ENCODE results near the gene ANO4.

ANO4 gene

GRCh38 chr12:100976735-100977134 lies 182.2 kb downstream of the ANO4 start:
- H4K20me1 ChIP-seq (ENCODE audit: insufficient read depth): no peaks in the 10 kb centered on the region

DNA sequence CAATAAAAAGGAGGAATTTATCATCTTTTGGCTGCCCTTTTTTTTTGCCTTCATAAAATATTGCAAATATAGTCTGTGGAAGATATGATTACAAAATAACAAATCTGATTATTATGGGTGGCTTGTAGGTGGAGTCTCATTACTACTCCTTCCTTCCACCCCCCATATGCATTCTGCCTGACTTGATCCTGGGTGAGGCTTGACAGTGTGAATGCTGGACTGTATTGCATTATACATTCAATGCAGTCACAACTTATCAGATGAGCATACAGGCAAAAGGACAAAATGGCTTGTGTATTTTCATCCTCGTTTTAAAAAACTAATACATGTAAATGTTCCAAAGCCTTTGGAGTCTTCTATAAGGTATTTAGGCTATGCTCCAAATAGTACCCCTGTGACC lies 186.3 kb downstream of the ANO4 start:
- TF ChIP-seq, protein P1, sequence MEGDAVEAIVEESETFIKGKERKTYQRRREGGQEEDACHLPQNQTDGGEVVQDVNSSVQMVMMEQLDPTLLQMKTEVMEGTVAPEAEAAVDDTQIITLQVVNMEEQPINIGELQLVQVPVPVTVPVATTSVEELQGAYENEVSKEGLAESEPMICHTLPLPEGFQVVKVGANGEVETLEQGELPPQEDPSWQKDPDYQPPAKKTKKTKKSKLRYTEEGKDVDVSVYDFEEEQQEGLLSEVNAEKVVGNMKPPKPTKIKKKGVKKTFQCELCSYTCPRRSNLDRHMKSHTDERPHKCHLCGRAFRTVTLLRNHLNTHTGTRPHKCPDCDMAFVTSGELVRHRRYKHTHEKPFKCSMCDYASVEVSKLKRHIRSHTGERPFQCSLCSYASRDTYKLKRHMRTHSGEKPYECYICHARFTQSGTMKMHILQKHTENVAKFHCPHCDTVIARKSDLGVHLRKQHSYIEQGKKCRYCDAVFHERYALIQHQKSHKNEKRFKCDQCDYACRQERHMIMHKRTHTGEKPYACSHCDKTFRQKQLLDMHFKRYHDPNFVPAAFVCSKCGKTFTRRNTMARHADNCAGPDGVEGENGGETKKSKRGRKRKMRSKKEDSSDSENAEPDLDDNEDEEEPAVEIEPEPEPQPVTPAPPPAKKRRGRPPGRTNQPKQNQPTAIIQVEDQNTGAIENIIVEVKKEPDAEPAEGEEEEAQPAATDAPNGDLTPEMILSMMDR (conservative IDR thresholded peaks at IDR 0.05; ENCODE audit: low read depth, low read length): no peak
- H3K36me3 ChIP-seq (ENCODE audit: insufficient read depth): no peaks in the 10 kb centered on the region
- no peaks in the 10 kb centered on the region for H3K79me2 ChIP-seq (ENCODE audit: insufficient read depth, low read depth)
- no peak overlapping the region for H3K4me2 ChIP-seq
- no peak overlapping the region for H3K27ac ChIP-seq
- H3K27me3 ChIP-seq (ENCODE audit: insufficient read depth, low read depth): no peaks in the 10 kb centered on the region
- no peaks in the 10 kb centered on the region for H4K20me1 ChIP-seq (ENCODE audit: insufficient read depth)
- no peaks in the 10 kb centered on the region for H3K4me1 ChIP-seq (ENCODE audit: low read depth, poor library complexity, severe bottlenecking)
- H3K9ac ChIP-seq: no peak overlapping the region
- no peak overlapping the region for H3K4me3 ChIP-seq (IDR thresholded peaks at IDR 0.05; ENCODE audit: insufficient read depth, low read depth, low read length)
- no peak overlapping the region for H2AFZ ChIP-seq (ENCODE audit: low read depth)

More at GRCh38 chr12:100976735-100977134, 182.2 kb downstream of the ANO4 start:
- no peak overlapping the region for H2AFZ ChIP-seq (ENCODE audit: low read depth)
- TF ChIP-seq, protein P1 (conservative IDR thresholded peaks at IDR 0.05; ENCODE audit: low read depth, low read length): no peak
- H3K79me2 ChIP-seq (ENCODE audit: insufficient read depth, low read depth): no peaks in the 10 kb centered on the region
- no peak overlapping the region for H3K9ac ChIP-seq
- no peaks in the 10 kb centered on the region for H3K36me3 ChIP-seq (ENCODE audit: insufficient read depth)
- H3K27me3 ChIP-seq (ENCODE audit: insufficient read depth, low read depth): no peaks in the 10 kb centered on the region
- H3K4me3 ChIP-seq (IDR thresholded peaks at IDR 0.05; ENCODE audit: insufficient read depth, low read depth, low read length): no peak overlapping the region
- H3K27ac ChIP-seq: no peak overlapping the region
- H3K4me2 ChIP-seq: no peak overlapping the region
- no peaks in the 10 kb centered on the region for H3K4me1 ChIP-seq (ENCODE audit: low read depth, poor library complexity, severe bottlenecking)

DNA sequence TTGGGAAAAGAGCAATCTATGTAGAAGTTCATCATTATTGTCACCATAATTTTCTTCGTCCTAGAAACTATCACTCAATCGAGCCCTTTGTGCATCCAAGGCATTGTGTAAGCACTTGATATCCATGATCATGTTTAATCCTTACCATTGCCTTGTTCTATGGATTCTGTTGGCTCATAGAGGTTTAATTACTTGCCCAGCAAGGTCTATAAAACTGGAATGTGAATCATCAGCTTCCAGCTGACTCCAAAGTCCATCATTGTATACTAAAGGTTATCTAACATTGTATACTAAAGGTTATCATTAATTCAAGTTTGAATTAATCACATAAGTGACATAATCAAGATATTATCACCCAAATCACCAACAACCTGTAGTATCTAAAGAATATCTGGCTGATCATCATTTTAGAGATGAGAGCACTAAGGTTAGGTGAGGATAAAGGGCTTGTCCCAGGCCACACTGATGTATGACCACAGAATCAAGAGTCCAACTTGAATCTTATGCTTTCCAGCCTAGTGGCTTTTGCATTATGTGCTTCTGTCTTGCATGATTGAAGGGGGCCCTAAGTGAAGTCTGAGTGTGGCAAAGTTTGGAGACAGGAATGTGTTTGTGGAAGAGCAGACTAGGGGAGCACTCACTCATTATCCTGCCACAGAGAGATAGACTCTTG lies 188.1 kb downstream of the ANO4 start:
- Histone ChIP-seq H3K4me1 (ENCODE audit: low read depth, poor library complexity, severe bottlenecking) (peaks cover 8% of the 10 kb centered on the region), H3K27me3 (ENCODE audit: insufficient read depth, low read depth) (no peaks in the 10 kb centered on the region), H4K20me1 (ENCODE audit: insufficient read depth) (no peaks in the 10 kb centered on the region), H3K36me3 (ENCODE audit: insufficient read depth) (no peaks in the 10 kb centered on the region), H3K9ac (no peak overlapping the region), H3K79me2 (ENCODE audit: insufficient read depth, low read depth) (no peaks in the 10 kb centered on the region), H3K4me3 (IDR thresholded peaks at IDR 0.05; ENCODE audit: insufficient read depth, low read depth, low read length) (no peak overlapping the region), H3K27ac (no peak overlapping the region), H2AFZ (ENCODE audit: low read depth) (no peak overlapping the region), H3K4me2 (no peak overlapping the region)
- TF ChIP-seq, protein P1 (conservative IDR thresholded peaks at IDR 0.05; ENCODE audit: low read depth, low read length): no peak

- Histone ChIP-seq H3K9ac (no peak overlapping the region), H3K36me3 (ENCODE audit: insufficient read depth) (no peaks in the 10 kb centered on the region), H3K27ac (no peak overlapping the region)
Observed at GRCh38 chr12:100984796-100985195, 190.2 kb downstream of the ANO4 start.

More at GRCh38 chr12:100984796-100985195, 190.2 kb downstream of the ANO4 start:
- peaks cover 17% of the 10 kb centered on the region for H3K4me1 ChIP-seq (ENCODE audit: low read depth, poor library complexity, severe bottlenecking)
- TF ChIP-seq, protein P1 (conservative IDR thresholded peaks at IDR 0.05; ENCODE audit: low read depth, low read length): no peak
- no peak overlapping the region for H3K4me3 ChIP-seq (IDR thresholded peaks at IDR 0.05; ENCODE audit: insufficient read depth, low read depth, low read length)
- H2AFZ ChIP-seq (ENCODE audit: low read depth): no peak overlapping the region
- H3K79me2 ChIP-seq (ENCODE audit: insufficient read depth, low read depth): no peaks in the 10 kb centered on the region
- H4K20me1 ChIP-seq (ENCODE audit: insufficient read depth): no peaks in the 10 kb centered on the region
- no peak overlapping the region for H3K4me2 ChIP-seq
- no peaks in the 10 kb centered on the region for H3K27me3 ChIP-seq (ENCODE audit: insufficient read depth, low read depth)
